ENCODE data around the gene OTOGL.
"Not testable (repeated sequence)": the region's sequence is repeated elsewhere in the genome, so short reads cannot be mapped to it uniquely, and the experiment has no call there.

Gene OTOGL

DNA sequence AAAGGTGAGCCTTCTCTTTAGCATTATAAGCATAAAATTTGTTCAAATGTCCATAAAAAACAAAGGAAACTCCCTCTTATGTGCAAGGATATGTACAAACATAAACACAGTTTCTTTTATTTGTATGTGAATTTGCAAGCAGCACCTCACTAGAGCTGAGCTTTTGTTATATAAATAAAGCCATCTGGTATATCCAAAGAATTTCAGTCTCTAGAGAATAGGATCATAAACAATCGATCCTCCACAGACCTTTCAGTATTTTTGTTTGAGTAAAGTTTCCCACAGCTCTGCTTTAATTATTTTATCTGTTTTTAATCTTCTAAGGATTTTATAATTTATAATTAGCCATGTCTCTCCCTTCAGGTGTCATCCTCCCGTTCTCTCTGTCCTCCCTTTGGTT, 89.2 kb downstream of the OTOGL start:
- no peak for DNase-seq (ENCODE audit: low read depth)

DNA sequence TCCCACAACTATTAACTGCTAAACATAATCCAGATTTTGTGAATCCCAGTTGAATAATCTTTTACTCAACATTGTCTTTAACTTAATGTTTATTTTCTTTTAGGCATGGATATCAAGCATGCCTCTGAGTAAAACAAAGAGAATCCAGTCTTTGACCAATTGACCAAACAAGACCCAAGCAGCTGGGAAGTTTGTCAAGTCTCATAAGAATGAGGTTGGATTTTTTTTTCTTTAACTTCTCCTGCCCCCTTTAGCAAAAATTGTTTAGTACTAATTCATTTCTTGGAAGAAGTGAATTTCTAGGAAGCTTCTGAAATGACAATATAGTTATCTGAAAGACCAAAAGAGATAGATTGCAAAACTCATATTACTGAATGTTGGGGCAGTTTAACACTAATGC, 89.9 kb downstream of the OTOGL start:
- DNase-seq (ENCODE audit: low read depth): no peak

DNA sequence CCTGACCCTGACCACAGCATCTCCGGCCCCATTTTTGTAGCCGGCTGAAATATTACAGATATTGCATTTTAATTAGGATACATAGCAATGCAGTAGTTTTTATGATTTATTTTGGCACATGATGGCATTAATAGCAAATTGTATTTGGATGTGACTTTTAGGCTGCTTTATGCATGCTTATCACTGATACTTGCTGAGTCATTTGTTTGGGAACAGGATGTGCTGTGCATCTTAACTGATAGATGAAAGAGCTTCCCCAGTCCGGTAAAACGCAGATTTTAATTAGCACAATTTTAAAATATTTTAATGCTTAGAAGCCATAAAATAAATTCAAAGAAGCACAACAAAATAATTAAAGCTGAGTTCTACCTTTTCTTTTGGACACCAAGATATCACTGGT, 90.7 kb downstream of the OTOGL start:
- DNase-seq (ENCODE audit: low read depth): no peak

DNA sequence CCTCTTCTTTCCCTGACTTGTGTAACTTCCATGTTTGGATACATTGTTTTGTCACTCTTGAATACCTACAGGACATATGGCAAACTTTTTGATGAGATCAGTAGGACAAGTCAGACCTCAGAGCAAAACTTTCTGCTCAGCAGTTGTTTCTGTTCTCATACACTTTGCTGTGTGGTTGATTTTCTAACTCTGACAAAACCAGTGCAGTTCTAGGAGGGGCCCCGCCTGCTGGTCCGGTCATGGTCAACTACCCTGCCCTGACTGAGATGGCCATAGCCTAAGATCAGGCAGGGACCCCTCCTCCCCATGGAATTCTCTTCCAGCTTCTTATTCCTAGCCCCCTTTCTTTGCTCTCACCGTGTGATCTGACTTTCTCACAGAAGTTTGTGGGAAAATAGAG, 92.8 kb downstream of the OTOGL start:
- no peak for DNase-seq (ENCODE audit: low read depth)

DNA sequence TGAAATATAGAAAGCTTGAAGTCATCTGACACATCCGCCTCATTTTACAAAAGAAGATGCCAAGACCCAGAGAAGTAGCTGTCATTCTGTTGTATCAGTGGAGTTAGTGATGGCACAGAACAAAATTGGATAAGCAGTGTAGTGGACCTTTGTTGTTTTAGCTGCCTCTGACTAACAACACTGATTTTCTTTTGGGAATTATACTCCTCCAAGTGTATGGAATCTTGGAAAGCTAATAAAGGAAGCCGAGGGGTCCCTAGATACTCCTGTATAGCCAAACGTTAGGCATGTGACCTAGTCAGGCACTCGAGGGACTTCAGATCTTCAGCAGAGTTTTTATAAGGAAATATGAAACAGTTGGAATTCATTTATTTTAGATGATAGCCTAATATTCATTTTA, 94.5 kb downstream of the OTOGL start:
- DNase-seq (ENCODE audit: low read depth): no peak

DNA sequence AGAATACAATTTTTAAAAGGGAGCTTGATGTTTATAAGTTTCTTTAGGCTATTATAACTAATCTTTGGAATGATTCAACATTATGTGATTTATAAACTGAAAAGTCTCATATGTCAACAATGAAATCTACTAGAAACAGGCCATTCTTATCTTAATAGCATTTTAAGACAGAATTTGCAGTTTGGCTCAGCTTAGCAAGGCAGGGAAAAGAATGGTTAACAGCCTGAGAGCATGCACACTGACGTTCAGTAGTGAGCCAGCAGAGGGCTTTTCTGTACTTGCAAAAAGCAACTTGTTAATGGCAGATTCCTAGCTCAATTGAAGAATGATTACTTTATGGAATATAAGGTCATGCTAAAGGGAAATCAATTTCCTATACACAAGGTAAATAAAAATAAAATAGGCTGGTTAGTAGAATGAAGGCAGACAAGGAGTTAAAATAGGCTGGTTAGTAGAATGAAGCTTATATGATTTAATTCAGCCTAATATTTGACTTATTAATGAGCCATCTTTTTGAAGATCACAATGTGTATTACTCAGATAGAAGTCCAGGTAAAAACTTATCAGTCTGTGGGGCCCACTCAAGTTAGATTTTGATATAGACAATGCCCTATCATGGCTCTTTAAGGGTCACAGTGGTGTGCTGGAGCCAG, 95.9 kb downstream of the OTOGL start:
- DNase-seq (ENCODE audit: low read depth): no peak

DNA sequence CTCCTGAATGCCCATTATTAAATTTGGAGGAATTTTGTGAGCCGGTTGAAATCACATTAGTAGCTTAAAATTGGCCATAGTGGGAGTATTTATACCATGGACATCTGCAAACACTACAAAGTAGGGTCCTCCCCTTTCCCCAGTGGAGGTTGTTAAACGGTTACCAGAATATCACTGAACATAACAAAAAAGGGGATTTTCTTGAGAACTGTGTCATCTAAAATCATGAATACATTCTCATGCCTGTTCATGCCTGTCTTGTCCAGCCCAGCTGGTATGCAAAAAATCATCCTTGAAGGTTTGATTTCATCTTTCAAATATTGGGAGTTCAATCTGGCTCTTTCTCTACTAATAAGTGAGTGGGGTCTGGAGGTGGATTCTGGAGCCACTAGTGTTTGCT, 96.4 kb downstream of the OTOGL start:
- DNase-seq (ENCODE audit: low read depth): no peak

DNA sequence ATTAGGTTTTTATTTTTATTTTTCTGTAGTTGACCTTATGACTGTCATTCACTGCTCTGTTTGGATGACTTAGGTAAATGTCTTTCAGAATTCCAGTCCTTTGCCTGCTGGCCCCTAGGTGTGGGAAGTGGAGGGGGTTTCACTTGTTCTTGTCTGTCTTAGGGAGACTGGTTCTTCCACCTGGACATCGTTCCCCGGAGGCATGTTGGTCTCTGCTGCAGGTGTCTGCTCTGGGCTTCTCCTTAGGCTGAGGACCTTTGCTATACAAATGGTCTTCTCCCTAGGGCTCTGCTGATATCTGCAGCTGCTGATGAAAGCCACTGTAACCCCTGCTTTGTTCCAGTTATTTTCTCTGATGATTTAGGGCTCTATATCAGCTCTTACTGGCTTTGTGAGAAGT, 97.1 kb downstream of the OTOGL start:
- no peak for DNase-seq (ENCODE audit: low read depth)

DNA sequence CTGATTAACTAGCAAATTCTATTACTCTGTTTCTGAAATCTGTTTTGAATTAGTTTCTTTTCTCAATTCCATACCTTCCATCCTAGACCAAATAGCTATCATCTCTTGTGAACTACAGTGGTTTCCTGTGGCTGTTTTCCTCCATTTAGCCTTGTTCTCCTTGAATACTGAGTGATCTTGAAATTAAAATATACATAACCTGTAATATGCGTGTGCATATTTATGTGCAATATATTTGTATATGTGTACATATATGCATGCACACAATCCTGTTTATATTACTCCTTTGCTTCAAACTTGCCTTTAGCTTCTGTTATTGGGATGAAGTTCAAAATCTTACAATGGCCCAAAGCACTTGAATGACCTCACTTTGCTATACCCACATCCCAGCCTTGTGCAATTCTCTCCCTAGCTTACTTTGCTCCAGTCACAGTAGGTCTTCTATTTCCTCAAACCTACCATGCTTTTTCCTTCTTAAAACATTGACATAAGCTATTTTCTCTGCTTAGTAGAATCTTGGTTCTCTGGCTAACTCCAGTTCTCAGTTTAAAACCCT, 99.5 kb downstream of the OTOGL start:
- no peak for DNase-seq (ENCODE audit: low read depth)

DNA sequence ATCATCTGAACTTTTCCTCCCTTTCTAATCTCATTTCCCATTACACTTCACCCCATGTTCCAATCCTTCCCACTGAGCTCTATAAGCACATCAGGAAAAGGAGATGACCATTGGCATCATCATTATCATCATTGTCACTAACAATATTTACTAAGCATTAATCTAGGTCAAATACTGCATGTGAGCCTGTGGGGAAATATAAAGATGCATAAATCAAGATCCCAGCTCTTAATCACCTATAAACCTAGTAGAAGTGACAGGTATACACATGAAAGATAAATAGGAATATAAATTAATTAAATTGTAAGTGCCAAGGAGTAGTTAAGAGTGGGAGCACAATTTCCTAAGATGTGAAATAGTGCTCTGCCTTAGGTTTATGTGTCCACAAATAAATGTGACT, 100.6 kb downstream of the OTOGL start:
- DNase-seq (ENCODE audit: low read depth): no peak

DNA sequence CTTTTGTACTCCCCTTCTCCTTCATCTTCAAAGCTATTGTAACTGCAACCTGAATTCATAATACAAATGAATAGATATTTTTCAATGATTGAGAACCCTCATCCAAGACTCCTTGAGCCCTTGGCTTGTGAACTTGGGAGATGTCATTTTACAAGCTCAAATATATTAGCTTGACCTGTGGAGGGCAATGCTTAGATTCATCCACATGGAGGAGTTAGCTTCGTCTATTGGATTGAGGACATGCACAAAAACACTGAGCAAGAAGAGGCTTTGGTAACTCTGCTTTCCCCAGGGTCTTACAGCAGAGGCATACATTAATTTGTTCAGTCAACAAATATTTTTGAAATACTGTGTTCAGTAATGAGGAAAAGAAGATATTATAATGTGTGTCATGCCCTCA, 101.1 kb downstream of the OTOGL start:
- no peak for DNase-seq (ENCODE audit: low read depth)

DNA sequence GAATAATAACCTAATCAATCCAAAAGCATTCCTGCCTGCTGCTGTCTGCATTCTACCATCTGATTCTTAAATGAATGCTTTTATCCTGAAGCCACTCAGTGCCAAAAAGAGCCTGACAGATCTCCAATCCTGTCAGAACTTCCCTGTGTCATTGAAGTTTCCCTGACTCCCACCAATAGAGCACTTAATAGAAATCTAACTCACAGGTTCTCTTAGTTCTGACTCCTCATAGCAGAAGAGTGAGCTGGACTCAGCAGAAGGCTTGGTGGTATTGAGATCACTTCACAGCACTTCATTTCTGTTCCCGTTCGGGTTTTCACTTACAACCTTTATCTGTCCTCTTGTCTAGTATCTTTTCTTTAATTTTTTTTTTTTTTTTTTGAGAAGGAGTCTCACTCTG, 102.6 kb downstream of the OTOGL start:
- DNase-seq (ENCODE audit: low read depth): no peak

DNA sequence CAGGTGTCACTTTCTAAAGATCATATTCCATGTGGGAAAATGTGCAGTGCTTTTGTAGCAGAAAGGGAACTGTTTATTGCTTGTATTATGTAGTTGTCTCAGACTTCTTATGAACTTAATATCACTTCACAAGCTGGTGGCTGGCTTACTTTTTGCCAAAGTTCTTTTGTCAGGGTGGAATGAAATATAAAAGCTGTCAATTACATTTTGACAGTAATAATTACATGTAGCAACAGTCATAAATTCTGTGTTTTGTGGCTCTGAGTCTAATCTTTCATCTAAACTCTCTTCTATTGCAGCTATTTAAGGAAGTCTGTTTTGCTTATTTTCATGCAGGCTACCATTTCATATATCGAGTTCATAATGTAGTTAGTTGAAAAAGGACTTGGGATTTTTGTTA, 106.6 kb downstream of the OTOGL start:
- no peak for DNase-seq (ENCODE audit: low read depth)

DNA sequence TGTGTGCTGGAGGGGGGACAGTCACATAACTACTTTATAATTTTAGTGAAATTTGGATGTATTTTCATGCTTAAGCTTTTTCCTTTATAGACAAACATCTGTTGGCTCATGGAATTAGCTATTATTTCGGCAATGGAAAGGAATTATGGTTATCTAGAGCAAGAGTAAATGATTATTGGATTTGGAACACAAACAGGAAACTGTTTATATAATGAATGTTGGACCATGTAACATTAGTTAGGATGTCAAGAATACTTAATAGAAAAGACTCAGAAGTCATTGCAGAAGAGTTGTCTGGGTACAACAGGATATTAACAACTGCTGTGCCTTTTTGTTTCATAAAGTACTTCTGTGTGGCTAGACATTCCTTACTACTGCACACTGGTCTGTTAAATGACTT, 108.7 kb downstream of the OTOGL start:
- no peak for DNase-seq (ENCODE audit: low read depth)

DNA sequence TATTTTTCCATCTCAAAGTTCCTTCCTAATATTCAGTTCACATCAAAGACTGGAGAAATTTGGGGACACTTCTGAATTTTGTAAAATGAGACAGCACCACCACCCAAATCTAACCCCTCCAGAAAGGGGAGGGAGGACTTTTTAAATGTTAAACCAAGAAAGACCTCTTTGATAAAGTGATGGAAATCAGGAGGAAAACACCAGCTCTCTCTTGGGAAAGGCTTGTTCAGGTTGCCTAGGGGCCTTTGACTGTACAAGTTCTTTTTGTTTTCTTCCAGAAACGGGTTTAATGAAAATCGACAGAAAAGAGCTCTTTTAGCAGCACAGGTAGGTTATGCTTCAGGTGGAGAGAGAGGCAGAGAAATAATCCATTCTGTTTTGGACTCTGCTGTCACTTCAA, 112.3 kb downstream of the OTOGL start:
- DNase-seq (ENCODE audit: low read depth): no peak

DNA sequence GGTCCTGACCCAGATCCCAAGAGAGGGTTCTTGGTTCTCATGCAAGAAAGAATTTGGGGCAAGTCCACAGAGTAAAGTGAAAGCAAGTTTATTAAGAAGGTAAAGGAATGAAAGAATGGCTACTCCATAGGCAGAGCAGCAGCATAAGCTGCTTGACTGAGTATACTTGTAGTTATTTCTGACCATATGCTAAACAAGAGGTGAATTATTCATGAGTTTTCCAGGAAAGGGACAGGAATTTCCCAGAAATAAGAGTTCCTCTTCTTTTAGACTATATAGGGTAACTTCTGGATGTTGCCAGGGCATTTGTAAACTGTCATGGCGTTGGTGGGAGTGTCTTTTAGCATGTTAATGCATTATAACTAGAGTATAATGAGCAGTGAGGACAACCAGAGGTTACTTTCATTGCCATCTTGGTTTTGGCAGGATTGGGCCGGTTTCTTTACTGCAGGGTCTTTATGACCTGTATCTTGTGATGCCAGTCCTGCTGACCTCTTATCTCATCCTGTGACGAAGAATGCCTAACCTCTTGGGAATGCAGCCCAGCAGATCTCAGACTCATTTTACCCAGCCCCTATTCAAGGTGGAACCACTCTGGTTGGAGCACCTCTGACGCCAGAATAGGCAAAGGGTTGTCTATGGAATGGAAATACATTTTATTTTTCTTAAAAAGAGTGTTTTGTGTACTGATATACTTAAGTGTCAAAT, 113.8 kb downstream of the OTOGL start:
- no peak for DNase-seq (ENCODE audit: low read depth)

DNA sequence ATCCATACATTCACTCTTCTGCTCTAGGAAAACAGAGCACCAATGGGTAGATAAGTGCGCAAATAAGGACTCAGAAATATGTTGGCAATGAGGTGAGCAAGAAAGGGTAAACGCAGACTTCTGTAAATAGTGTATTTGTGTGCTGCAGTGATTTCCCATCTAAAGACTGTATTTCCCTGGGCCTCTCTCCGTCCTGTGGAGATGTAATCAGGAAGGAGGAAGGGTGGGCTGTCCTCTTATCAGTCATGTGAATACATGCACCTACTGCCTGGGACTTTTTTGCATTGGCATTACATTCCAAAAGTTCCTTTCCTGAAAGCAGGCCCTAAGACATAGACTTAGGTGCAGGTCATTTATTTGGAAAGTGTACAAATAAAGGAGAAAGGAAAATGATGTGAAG, 114.5 kb downstream of the OTOGL start:
- no peak for DNase-seq (ENCODE audit: low read depth)

DNA sequence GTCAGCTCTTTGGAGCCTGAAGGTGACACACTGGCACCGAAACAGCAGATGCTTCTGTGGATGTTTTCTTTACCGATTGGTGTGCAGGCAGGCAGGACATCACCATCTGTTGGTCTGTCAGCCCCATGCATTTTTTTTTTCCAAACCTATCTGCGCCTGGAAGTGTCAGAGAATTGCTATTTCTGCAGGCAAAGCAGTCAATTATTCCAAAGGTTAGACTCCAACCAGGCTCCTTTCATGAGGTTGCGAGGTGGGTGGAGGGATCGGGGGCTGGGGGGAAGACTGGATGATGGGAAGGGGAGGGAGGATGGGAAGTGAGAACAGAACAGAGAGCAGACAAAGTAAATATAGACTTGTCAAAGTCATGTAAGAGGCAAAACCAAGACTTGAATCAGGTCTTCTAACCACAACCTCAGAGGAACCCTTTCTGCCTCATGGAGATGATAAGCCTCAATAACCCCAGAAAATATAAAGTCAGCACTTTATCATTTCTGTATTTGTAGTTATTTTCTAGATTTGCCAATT, 117.7 kb downstream of the OTOGL start:
- DNase-seq (ENCODE audit: low read depth): no peak

DNA sequence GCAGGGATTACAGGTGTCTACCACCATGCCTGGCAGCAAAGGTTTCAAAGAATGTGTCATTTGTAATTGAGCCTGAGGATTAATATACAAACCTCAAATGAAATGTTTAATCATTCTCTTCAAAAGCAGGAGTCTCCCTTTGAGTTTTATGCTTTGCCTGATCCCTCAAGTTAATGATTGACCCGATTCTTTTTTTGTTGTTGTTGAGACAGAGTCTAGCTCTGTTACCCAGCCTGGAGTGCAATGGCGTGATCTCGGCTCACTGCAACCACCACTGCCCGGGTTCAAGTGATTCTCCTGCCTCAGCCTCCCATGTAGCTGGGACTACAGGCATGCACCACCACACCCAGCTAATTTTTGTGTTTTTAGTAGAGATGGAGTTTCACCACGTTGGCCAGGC, 119.6 kb downstream of the OTOGL start:
- DNase-seq (ENCODE audit: low read depth): not testable (repeated sequence)

DNA sequence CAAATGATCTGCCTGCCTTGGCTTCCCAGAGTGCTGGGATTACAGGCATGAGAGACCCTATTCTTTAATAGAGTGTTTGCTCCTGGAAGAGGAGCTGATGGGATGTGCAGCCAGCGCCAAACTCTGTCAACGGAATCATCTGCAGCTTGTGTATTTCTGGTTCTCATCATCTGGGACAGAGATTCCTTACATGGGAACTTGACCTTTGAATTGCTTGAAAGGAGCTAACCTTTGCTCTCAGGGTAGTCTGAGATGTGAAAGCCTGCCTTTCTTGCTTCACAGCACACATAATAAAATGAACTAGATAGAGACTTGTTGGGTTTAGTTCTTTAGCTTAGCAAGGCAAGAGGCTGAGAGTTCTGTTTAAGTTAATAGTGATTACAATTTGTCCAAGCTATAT, 120.0 kb downstream of the OTOGL start:
- DNase-seq (ENCODE audit: low read depth): no peak

DNA sequence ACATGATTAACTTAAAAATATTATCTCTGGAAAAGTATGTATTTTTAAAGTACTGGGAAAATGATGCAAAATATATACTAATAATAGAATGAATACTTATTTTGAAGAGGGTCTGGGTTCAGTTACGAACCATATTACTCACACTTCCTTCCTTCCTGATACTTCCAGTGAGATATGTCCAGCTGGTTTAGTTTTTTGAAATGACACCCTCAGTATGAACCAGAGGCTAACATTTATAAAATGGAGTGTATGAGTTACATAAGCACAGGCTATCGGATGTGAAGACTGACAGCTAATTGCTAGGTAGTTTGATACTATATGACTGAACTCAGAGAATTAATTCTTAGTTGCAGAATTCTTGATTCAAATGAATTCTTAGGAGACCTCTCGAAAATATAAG, 122.9 kb downstream of the OTOGL start:
- no peak for DNase-seq (ENCODE audit: low read depth)

DNA sequence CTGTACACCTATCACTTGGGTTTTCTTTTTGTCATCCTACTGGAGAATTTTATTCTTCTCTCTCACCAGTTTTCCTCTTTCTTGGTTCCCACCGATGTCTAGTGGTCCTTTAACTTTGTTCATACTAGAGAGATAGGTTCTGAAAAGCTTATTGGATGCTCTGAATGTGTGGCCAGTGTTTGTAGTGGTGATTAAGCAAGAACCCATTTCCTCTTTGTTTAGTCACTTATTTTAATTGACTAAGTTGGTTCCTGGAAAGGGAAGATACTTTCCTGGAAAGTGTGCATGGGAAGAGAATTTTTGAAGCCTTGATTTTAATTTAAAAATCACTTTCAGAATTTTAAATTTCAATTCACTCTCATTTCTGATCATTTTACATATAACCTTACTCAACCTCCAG, 127.2 kb downstream of the OTOGL start:
- no peak for DNase-seq (ENCODE audit: low read depth)

DNA sequence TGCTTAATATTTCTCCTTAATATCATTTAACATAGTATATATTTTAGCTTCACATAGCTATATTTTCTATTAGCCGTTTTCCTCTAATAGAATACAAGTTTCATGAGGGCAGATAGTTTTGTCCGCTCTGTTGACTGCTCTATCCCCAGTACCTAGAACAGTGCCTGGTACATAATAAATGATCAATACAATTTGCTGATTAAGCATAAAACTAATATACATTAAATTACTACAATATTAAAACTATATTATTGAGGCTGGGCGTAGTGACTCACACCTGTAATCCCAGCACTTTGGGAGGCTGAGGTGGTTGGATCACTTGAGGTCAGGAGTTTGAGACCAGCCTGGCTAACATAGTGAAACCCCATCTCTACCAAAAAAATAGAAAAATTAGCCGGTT, 128.6 kb downstream of the OTOGL start:
- DNase-seq (ENCODE audit: low read depth): not testable (repeated sequence)

DNA sequence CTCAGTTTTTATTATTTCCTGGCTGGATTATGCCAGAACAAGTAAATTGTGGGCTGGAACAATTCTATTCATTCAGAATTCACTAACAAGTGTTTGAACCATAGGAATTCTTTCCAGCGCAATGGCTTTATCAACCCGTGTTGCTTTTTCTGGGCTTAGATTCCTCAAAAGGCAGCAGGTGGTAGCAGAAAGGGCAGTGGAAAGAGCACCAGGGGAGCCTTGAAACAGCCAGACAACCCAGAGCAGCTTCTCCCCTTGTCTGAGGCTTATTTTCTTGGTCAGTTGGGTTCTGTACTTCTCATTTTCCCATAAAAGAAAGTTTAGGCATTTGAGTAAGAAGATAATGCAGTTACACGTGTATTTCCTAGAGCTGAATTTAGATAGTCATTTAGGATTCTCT, 130.7 kb downstream of the OTOGL start:
- DNase-seq (ENCODE audit: low read depth): no peak
